OCI-LY1 (cell line): ENCODE data around the gene SAMD14.

Experiments used
- EZH2 ChIP-seq: fragments of 200-600 bp; sonication (generic), shearing (Covaris generic); IDR thresholded peaks from 2 replicates; pipeline ENCODE4 v1.8.0; 2017; ENCODE audit warnings: borderline replicate concordance, mixed run types, mild to moderate bottlenecking, antibody characterized with exemption, low read length, moderate library complexity, mixed read lengths
- TF ChIP-seq, protein P1 (sequence below): fragments of 200-600 bp; sonication (generic), shearing (Covaris generic); IDR thresholded peaks from 2 replicates; pipeline ENCODE4 v1.5.1; 2017; ENCODE audit warnings: mild to moderate bottlenecking, antibody characterized with exemption, low read length, moderate library complexity, mixed read lengths

DNA sequence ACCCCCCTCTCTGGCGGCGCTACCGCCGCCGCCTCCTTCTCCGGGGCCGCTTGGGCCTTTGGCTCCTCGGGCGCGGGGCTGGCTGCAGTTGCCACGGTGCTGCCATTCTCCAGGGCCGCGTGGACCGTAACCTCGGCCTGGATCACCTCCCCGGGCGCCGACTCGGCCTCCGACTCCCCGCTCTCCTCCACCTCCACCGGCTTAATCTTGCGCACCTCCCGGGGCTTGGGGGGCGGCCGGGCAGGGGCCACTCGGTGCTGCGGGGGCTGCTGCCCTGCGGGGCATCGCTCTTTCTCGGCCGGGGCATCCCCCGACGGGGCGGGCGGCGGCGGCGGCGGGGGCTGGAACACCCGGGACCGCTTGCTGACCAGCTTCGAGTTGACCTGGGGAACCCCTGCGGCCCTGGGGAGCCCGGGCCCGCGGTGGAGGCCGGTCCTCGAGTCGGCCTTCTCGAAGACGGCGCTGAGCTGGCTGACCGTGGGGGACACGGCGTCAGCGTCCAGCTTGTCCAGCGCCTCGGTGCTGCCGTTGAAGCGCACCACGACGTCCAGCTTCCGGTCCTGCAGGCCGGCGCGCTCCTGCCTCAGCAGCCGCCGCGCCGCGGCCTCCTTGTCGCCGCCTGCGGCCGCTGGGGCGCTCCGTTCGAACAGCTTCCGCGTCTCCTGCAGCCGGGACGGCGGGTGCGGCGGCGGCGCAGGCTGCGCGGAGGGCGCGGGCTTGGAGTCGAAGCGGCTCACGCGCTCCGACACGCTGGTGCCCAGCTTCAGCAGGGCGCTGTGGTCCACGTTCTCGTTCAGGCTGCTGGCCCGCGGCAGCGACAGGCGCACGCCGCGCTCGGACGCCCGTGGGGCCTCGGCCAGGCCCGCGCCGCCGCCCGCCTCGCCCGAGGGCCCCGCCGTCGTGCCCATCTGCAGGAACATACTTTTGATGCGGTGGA, 19.7 kb upstream of the SAMD14 start:
- TF ChIP-seq, protein P1, sequence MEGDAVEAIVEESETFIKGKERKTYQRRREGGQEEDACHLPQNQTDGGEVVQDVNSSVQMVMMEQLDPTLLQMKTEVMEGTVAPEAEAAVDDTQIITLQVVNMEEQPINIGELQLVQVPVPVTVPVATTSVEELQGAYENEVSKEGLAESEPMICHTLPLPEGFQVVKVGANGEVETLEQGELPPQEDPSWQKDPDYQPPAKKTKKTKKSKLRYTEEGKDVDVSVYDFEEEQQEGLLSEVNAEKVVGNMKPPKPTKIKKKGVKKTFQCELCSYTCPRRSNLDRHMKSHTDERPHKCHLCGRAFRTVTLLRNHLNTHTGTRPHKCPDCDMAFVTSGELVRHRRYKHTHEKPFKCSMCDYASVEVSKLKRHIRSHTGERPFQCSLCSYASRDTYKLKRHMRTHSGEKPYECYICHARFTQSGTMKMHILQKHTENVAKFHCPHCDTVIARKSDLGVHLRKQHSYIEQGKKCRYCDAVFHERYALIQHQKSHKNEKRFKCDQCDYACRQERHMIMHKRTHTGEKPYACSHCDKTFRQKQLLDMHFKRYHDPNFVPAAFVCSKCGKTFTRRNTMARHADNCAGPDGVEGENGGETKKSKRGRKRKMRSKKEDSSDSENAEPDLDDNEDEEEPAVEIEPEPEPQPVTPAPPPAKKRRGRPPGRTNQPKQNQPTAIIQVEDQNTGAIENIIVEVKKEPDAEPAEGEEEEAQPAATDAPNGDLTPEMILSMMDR = no peak
- TF ChIP-seq EZH2 = no peak
